HK-2 (cell line): ENCODE data around the gene AP5B1.

Experiments used
- DNase-seq: peaks from one replicate; pipeline ENCODE4 v3.0.0-alpha.2; 2018; ENCODE audit not compliant: unreplicated experiment

The AP5B1 gene

GRCh38 chr11:65801153-65801987, 20.6 kb upstream of the AP5B1 start:
- DNase-seq, result no peak

GRCh38 chr11:65798882-65799281, 18.1 kb upstream of the AP5B1 start:
- no peak for DNase-seq

DNA sequence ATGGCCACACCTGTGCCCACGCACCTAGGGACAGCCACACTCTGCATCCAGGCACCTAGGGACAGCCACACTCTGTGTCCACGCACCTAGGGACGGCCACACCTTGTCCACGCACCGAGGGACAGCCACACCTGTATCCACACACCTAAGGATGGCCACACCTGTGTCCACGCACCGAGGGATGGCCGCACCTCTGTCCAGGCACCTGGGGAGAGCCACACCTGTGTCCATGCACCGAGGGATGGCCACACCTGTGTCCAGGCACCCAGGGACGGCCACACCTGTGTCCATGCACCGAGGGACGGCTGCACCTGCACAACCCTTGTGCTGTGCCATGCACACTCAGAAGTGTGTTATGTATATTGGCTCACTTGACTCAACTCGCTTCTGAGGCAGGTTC, 16.9 kb upstream of the AP5B1 start:
- no peak for DNase-seq

- no peak for DNase-seq
Observed at GRCh38 chr11:65796726-65797601, 16.2 kb upstream of the AP5B1 start.

- no peak for DNase-seq
Observed at GRCh38 chr11:65794570-65795510, 14.1 kb upstream of the AP5B1 start.

DNA sequence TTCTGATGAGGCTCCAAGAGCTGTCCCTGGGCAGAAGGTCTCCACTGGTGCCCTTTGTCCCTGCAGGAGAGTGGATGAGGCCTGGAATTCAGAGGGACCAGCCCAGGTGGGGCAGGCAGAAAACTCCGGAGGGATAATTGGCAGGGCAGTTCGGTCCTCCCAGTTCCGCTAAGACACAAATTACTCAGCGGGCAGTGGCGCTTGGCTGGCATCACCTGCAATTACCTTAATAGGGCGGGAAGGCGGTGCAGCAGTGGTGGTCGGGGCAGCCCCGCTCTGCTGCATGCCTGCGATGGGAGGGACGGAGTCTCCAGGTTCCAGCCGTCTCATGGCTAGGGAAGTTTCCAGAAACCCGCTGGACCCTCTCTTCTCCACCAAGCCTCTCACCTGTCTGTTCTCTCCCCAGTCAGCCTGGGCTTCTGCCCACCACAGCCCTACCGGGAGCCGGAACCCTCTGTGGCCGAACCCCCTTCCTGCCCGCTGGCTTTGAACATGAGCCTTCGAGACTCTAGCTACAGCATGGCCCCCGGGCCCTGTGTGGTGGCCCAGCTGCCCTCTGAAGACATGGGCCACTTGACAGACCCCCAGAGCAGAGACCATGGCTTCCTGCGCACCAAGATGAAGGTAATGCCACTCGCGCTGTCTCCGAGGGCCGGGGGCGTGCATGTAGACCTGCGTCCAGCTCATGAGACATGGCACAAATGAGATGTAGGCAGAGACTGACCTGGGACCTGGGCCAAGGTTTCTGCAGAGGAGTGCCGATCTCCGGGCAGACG, 13.0 kb upstream of the AP5B1 start:
- no peak for DNase-seq

GRCh38 chr11:65793144-65793581, 12.4 kb upstream of the AP5B1 start:
- DNase-seq, result no peak

DNA sequence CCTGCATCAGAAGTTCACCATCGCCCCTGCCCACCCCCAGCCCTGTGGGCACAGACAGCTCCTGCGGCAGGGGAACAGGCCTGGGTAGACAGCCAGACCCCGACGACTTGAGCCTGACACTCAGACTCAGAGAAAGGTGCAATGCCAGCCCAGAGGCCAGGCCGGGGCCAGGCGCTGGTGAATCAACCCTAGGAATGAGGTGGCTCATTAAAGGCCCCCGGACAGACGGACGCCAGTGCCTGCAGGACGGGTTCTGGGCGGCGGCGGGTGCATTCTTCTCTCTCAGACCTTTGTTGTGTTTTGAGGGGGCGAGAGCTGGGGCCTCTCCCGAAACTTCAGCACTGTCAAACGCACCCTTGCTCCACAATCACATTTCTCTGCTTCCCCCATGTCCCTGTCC, 11.7 kb upstream of the AP5B1 start:
- DNase-seq, result no peak

GRCh38 chr11:65791719-65792213, 11.0 kb upstream of the AP5B1 start:
- DNase-seq, result no peak

GRCh38 chr11:65790902-65791650, 10.3 kb upstream of the AP5B1 start:
- no peak for DNase-seq

- DNase-seq, result no peak
Observed at GRCh38 chr11:65790104-65790901, 9.5 kb upstream of the AP5B1 start.

- DNase-seq, result no peak
Observed at GRCh38 chr11:65789230-65790103, 8.7 kb upstream of the AP5B1 start.

DNA sequence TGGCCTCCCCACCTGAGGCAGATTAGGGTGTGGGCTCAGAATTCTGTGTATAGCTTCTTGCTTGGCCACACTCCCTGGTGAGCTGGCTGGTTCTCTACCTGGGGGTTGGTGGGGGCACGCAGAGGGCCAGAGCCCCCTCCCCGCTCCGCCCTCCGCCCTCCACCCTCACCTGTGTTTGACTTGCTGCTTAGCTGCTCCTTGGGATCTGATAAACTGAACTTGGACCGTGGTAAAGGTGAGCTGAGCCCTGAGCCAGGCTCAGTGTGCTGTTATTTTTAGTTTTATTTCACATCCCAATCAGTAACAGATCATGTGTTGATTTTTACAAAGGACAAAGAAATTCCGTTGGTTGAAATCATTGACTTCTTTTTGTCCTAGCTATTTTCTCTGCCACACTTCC, 8.0 kb upstream of the AP5B1 start:
- no peak for DNase-seq

- no peak for DNase-seq
Observed at GRCh38 chr11:65787649-65788622, 7.2 kb upstream of the AP5B1 start.

GRCh38 chr11:65786786-65787636, 6.2 kb upstream of the AP5B1 start, which contains the start of gene OVOL1:
Gene OVOL1, plus strand, starts transcription at chr11:65787063. Its CDS starts 311 bp downstream, at chr11:65787374.
- no peak for DNase-seq
